ENCODE results near the gene TMEM272.

GRCh38 chr13:51882570-51883225 is 37.7 kb upstream of the TMEM272 start:
- no peak for TF ChIP-seq CTCF (conservative IDR thresholded peaks at IDR 0.05; ENCODE audit: low read depth in 2 of 2)
- TF ChIP-seq EZH2 (IDR thresholded peaks at IDR 0.05; ENCODE audit: low read depth, unreplicated experiment) = no peak
- TF ChIP-seq JUNB (IDR thresholded peaks at IDR 0.05; ENCODE audit: unreplicated experiment) = no peak
- no peak for TF ChIP-seq EZH2phosphoT487 (IDR thresholded peaks at IDR 0.05; ENCODE audit: unreplicated experiment)
- no peak for TF ChIP-seq POLR2AphosphoS5 (IDR thresholded peaks at IDR 0.05; ENCODE audit: low read depth)
- TF ChIP-seq REST (IDR thresholded peaks at IDR 0.05; ENCODE audit: unreplicated experiment) = no peak
- TF ChIP-seq ETS1 (IDR thresholded peaks at IDR 0.05) = no peak

All from GM23338 (cell line).